GM23338 (cell line): ENCODE results near the gene TMEM178B. TPM values are rescaled to one million over a fixed set of nuclear protein-coding genes. Genes with fewer than 3 reads are reported as not detected.
A peak's percentile ranks its signal among the peaks of the same experiment; 100 is the strongest.

Experiments
- ATAC-seq: fragments of 200-7000 bp; cut with Tn5 transposase; 3 replicates; pipeline ENCODE4 v1.9.1; 2020
- DNase-seq: peaks from one replicate; pipeline ENCODE4 v3.0.0-alpha.2; 2015; ENCODE audit warnings: low spot score
- H2AFZ ChIP-seq: fragments of 200-600 bp; sonication (generic); 2 replicates; pipeline ENCODE4 v1.8.0; 2016; ENCODE audit warnings: antibody characterized with exemption, mild to moderate bottlenecking, moderate library complexity
- H3F3A ChIP-seq: fragments of 200-600 bp; sonication (generic); replicated peaks from 2 replicates; pipeline ENCODE4 v1.8.0; 2017; ENCODE audit warnings: antibody characterized with exemption, mixed run types, low read depth
- H3K27ac ChIP-seq: fragments of 200-600 bp; sonication (generic); 2 replicates; pipeline ENCODE4 v1.6.1; 2016; ENCODE audit warnings: low read depth
- H3K27me3 ChIP-seq: fragments of 200-600 bp; sonication (generic); 2 replicates; pipeline ENCODE4 v1.8.0; 2016; ENCODE audit warnings: mild to moderate bottlenecking, mixed run types, moderate library complexity; ENCODE audit not compliant: insufficient read depth
- H3K36me3 ChIP-seq: fragments of 200-600 bp; sonication (generic); 2 replicates; pipeline ENCODE4 v1.8.0; 2016; ENCODE audit warnings: mild to moderate bottlenecking; ENCODE audit not compliant: insufficient read depth
- H3K4me1 ChIP-seq: fragments of 200-600 bp; sonication (generic); 2 replicates; pipeline ENCODE4 v1.8.0; 2016; ENCODE audit warnings: mild to moderate bottlenecking, moderate library complexity; ENCODE audit not compliant: insufficient read depth
- H3K4me2 ChIP-seq: fragments of 200-600 bp; sonication (generic); 2 replicates; pipeline ENCODE4 v1.7.1; 2017; ENCODE audit warnings: mixed run types
- H3K4me3 ChIP-seq: fragments of 200-600 bp; sonication (generic); 2 replicates; pipeline ENCODE4 v1.6.1; 2016; ENCODE audit warnings: mixed run types
- H3K79me2 ChIP-seq: fragments of 200-600 bp; sonication (generic); replicated peaks from 2 replicates; pipeline ENCODE4 v1.8.0; 2017; ENCODE audit warnings: mild to moderate bottlenecking; ENCODE audit not compliant: insufficient read depth
- H3K9me2 ChIP-seq: fragments of 200-600 bp; sonication (generic); 2 replicates; pipeline ENCODE4 v1.8.0; 2017; ENCODE audit not compliant: insufficient read depth
- H4K20me1 ChIP-seq: fragments of 200-600 bp; sonication (generic); replicated peaks from 2 replicates; pipeline ENCODE4 v1.8.0; 2017; ENCODE audit warnings: mild to moderate bottlenecking; ENCODE audit not compliant: insufficient read depth
- H3K27ac Mint-ChIP-seq: 2 replicates; pipeline ENCODE4 v1.8.0; 2020; ENCODE audit warnings: inconsistent platforms, mild to moderate bottlenecking, moderate library complexity, mixed read lengths
- H3K27me3 Mint-ChIP-seq: 3 replicates; pipeline ENCODE4 v1.8.0; 2022; ENCODE audit warnings: low read depth, mild to moderate bottlenecking, moderate library complexity, mixed read lengths, inconsistent platforms; ENCODE audit not compliant: insufficient read depth, poor library complexity
- H3K36me3 Mint-ChIP-seq: 3 replicates; pipeline ENCODE4 v1.8.0; 2021; ENCODE audit warnings: low read depth, mild to moderate bottlenecking, inconsistent platforms, moderate library complexity, mixed read lengths
- H3K4me1 Mint-ChIP-seq: 3 replicates; pipeline ENCODE4 v1.8.0; 2020; ENCODE audit warnings: mild to moderate bottlenecking, inconsistent platforms, mixed read lengths
- H3K4me3 Mint-ChIP-seq: 3 replicates; pipeline ENCODE4 v1.8.0; 2021; ENCODE audit warnings: moderate library complexity, mild to moderate bottlenecking, inconsistent platforms, mixed read lengths
- H3K9me3 Mint-ChIP-seq: 3 replicates; pipeline ENCODE4 v1.8.0; 2020; ENCODE audit warnings: moderate library complexity, mild to moderate bottlenecking, inconsistent platforms, mixed read lengths
- CREB1 ChIP-seq: fragments of 250-450 bp; sonication (Bioruptor Pico); IDR thresholded peaks from 2 replicates; pipeline ENCODE4 v1.5.0; 2020; ENCODE audit warnings: low read depth, mild to moderate bottlenecking, moderate library complexity
- EZH2phosphoT487 ChIP-seq: fragments of 200-600 bp; sonication (generic); IDR thresholded peaks from one replicate; pipeline ENCODE4 v1.8.1; 2018; ENCODE audit warnings: antibody characterized with exemption; ENCODE audit not compliant: unreplicated experiment
- JUNB ChIP-seq: IDR thresholded peaks from one replicate; pipeline ENCODE4 v1.6.1; 2016; ENCODE audit warnings: antibody characterized with exemption; ENCODE audit not compliant: unreplicated experiment
- NANOG ChIP-seq: IDR thresholded peaks from 2 replicates; pipeline ENCODE4 v1.6.1; 2016; ENCODE audit warnings: antibody characterized with exemption, borderline replicate concordance
- REST ChIP-seq: IDR thresholded peaks from one replicate; pipeline ENCODE4 v1.6.1; 2018; ENCODE audit warnings: antibody characterized with exemption; ENCODE audit not compliant: unreplicated experiment
- STAT1 ChIP-seq: IDR thresholded peaks from one replicate; pipeline ENCODE4 v1.6.1; 2016; ENCODE audit warnings: antibody characterized with exemption; ENCODE audit not compliant: unreplicated experiment
- ZNF462 ChIP-seq: fragments of 250-450 bp; sonication (Bioruptor Pico); IDR thresholded peaks from 2 replicates; pipeline ENCODE4 v1.5.0; 2020; ENCODE audit warnings: mild to moderate bottlenecking, moderate library complexity
- polyA plus RNA-seq: library from polyadenylated mRNA; unstranded; fragments of >200 nt; fragmentation: Nextera tagmentation; extraction: Ambion mirVana; gene quantifications from 2 replicates; pipeline ENCODE4 v1.2.1, GENCODE V29; 2016
- total RNA-seq: library from RNA; depleted of rRNA; stranded (reverse); fragments of >200 nt; shearing (Covaris generic); gene quantifications from 2 replicates; pipeline ENCODE4 v1.2.3, GENCODE V29; 2014

The TMEM178B gene
- total and polyA plus RNA-seq, 2 experiments from 2014 or later = 4.9 to 15.6 TPM

- Histone ChIP-seq H3K4me3 (no peak overlapping the region), H3K36me3 (no peaks in the 10 kb centered on the region), H3K27me3 (no peaks in the 10 kb centered on the region), H3K9me2 (no peaks in the 10 kb centered on the region), H3K79me2 (no peaks in the 10 kb centered on the region), H3K4me2 (no peak overlapping the region), H3F3A (peaks cover 18% of the 10 kb centered on the region), H2AFZ (no peak overlapping the region), H4K20me1 (0 out of 2 replicates have a peak, but pooled peaks cover 3% of the 10 kb centered on the region), H3K27ac (0 out of 2 replicates have a peak overlapping the region, but pooled peaks have one; percentile 23), H3K4me1 (peaks cover 31% of the 10 kb centered on the region)
- peak overlapping the region; percentile 2; the same call in 1 of the 2 replicates for H3K27ac Mint-ChIP-seq
- no peaks in the 10 kb centered on the region for H3K9me3 Mint-ChIP-seq
- H3K27me3 Mint-ChIP-seq = peaks cover 7% of the 10 kb centered on the region
- DNase-seq = no peak
- no peak for TF ChIP-seq CREB1 (CRISPR knock-in tag)
- TF ChIP-seq JUNB = no peak
- no peak for TF ChIP-seq ZNF462
- no peak overlapping the region for H3K4me3 Mint-ChIP-seq
- H3K36me3 Mint-ChIP-seq = no peaks in the 10 kb centered on the region
- peaks cover 46% of the 10 kb centered on the region for H3K4me1 Mint-ChIP-seq
- ATAC-seq = no peak
These were observed 334.6 kb downstream of the TMEM178B start for GRCh38 chr7:141408440-141408839.

- Histone ChIP-seq H3K4me2 (peak overlapping the region; percentile 47; the same call in 1 of the 2 replicates), H3K27me3 (no peaks in the 10 kb centered on the region), H3K27ac (peak overlapping the region; percentile 92), H3K4me3 (no peak overlapping the region), H4K20me1 (0 out of 2 replicates have a peak, but pooled peaks cover 3% of the 10 kb centered on the region), H3K9me2 (no peaks in the 10 kb centered on the region), H2AFZ (no peak overlapping the region), H3K4me1 (peaks cover 31% of the 10 kb centered on the region), H3F3A (peaks cover 18% of the 10 kb centered on the region), H3K79me2 (no peaks in the 10 kb centered on the region), H3K36me3 (no peaks in the 10 kb centered on the region)
- Mint-ChIP-seq H3K36me3 (no peaks in the 10 kb centered on the region), H3K27ac (0 out of 2 replicates have a peak overlapping the region, but pooled peaks have one; percentile 59), H3K4me1 (peaks cover 46% of the 10 kb centered on the region), H3K9me3 (no peaks in the 10 kb centered on the region), H3K27me3 (peaks cover 7% of the 10 kb centered on the region), H3K4me3 (no peak overlapping the region)
- TF ChIP-seq NANOG (no peak), STAT1 (no peak), EZH2phosphoT487 (no peak), REST (no peak)
- no peak for ATAC-seq
- no peak for DNase-seq
These were observed 335.4 kb downstream of the TMEM178B start for GRCh38 chr7:141409219-141409618.
